OCI-M2 (cell line): ENCODE results near the gene ATP6V1C2.

ENCODE experiments used
- DNase-seq: peaks from one replicate; lab custom pipeline; 2025; ENCODE audit not compliant: unreplicated experiment; lab: John Stamatoyannopoulos, UW

Gene ATP6V1C2

GRCh38 chr2:10732924-10733565 lies 11.6 kb downstream of the ATP6V1C2 start:
- no peak for DNase-seq

- no peak for DNase-seq
These were observed 12.1 kb downstream of the ATP6V1C2 start for GRCh38 chr2:10733566-10733925.

GRCh38 chr2:10733980-10734379 lies 12.6 kb downstream of the ATP6V1C2 start:
- no peak for DNase-seq

- no peak for DNase-seq
These were observed 16.8 kb downstream of the ATP6V1C2 start for GRCh38 chr2:10738192-10738591.

GRCh38 chr2:10740226-10740625 lies 18.8 kb downstream of the ATP6V1C2 start:
- DNase-seq, result no peak

- no peak for DNase-seq
These were observed 19.7 kb downstream of the ATP6V1C2 start for GRCh38 chr2:10741139-10741538.

GRCh38 chr2:10742666-10743065 lies 21.2 kb downstream of the ATP6V1C2 start:
- no peak for DNase-seq

GRCh38 chr2:10750610-10751009 lies 29.2 kb downstream of the ATP6V1C2 start:
- no peak for DNase-seq

GRCh38 chr2:10752236-10752635 lies 30.8 kb downstream of the ATP6V1C2 start:
- DNase-seq, result no peak

- DNase-seq, result no peak
These were observed 31.7 kb downstream of the ATP6V1C2 start for GRCh38 chr2:10753156-10753555.

GRCh38 chr2:10753876-10754275 lies 32.4 kb downstream of the ATP6V1C2 start:
- no peak for DNase-seq

GRCh38 chr2:10755621-10756020 lies 34.2 kb downstream of the ATP6V1C2 start:
- no peak for DNase-seq

- no peak for DNase-seq
These were observed 36.4 kb downstream of the ATP6V1C2 start for GRCh38 chr2:10757814-10758286.

- no peak for DNase-seq
These were observed 37.8 kb downstream of the ATP6V1C2 start for GRCh38 chr2:10759151-10759714.

GRCh38 chr2:10760794-10761504 lies 39.5 kb downstream of the ATP6V1C2 start:
- no peak for DNase-seq

- DNase-seq, result no peak
These were observed 40.2 kb downstream of the ATP6V1C2 start for GRCh38 chr2:10761591-10761990.

- DNase-seq, result no peak
These were observed 41.4 kb downstream of the ATP6V1C2 start for GRCh38 chr2:10762651-10763460.

GRCh38 chr2:10763461-10763800 lies 42.0 kb downstream of the ATP6V1C2 start:
- DNase-seq, result no peak

- DNase-seq, result no peak
These were observed 42.8 kb downstream of the ATP6V1C2 start for GRCh38 chr2:10764096-10764785.

GRCh38 chr2:10764896-10765295 lies 43.5 kb downstream of the ATP6V1C2 start:
- DNase-seq, result no peak

- no peak for DNase-seq
These were observed 44.0 kb downstream of the ATP6V1C2 start for GRCh38 chr2:10765461-10765860.
